Ishikawa (cell line): ENCODE measurements around the gene ZNF319.
A peak's percentile ranks its signal among the peaks of the same experiment; 100 is the strongest.

Experiments used
- CEBPB ChIP-seq: IDR thresholded peaks from 2 replicates; pipeline ENCODE4 v1.6.1; 2012
- CREB1 ChIP-seq: IDR thresholded peaks from 2 replicates; pipeline ENCODE4 v1.6.1; 2012; ENCODE audit warnings: low read depth
- EGR1 ChIP-seq: IDR thresholded peaks from 2 replicates; pipeline ENCODE4 v1.6.1; 2012
- EP300 ChIP-seq: IDR thresholded peaks from 2 replicates; pipeline ENCODE4 v1.6.1; 2012; ENCODE audit warnings: borderline replicate concordance
- FOXM1 ChIP-seq: IDR thresholded peaks from 2 replicates; pipeline ENCODE4 v1.6.1; 2012; ENCODE audit warnings: low read depth, borderline replicate concordance
- NFIC ChIP-seq: IDR thresholded peaks from 2 replicates; pipeline ENCODE4 v1.6.1; 2012
- RAD21 ChIP-seq: IDR thresholded peaks from 2 replicates; pipeline ENCODE4 v1.6.1; 2012; ENCODE audit warnings: low read depth
- REST ChIP-seq: IDR thresholded peaks from 2 replicates; pipeline ENCODE4 v1.6.1; 2012; ENCODE audit warnings: low read depth, mild to moderate bottlenecking
- TAF1 ChIP-seq: IDR thresholded peaks from 2 replicates; pipeline ENCODE4 v1.6.1; 2012; ENCODE audit warnings: low read depth, mild to moderate bottlenecking
- TCF12 ChIP-seq: IDR thresholded peaks from 2 replicates; pipeline ENCODE4 v1.6.1; 2012; ENCODE audit warnings: low read depth
- TEAD4 ChIP-seq: IDR thresholded peaks from 2 replicates; pipeline ENCODE4 v1.6.1; 2012
- YY1 ChIP-seq: IDR thresholded peaks from 2 replicates; pipeline ENCODE4 v1.6.1; 2012; ENCODE audit warnings: low read depth
- ZBTB7A ChIP-seq: IDR thresholded peaks from 2 replicates; pipeline ENCODE4 v1.6.1; 2012; ENCODE audit warnings: low read depth
- TF ChIP-seq, protein P1 (sequence below): IDR thresholded peaks from 2 replicates; pipeline ENCODE4 v1.6.1; 2012
- TF ChIP-seq, protein P2 (sequence below): IDR thresholded peaks from 2 replicates; pipeline ENCODE4 v1.6.1; 2012

The ZNF319 gene

GRCh38 chr16:57997528-57998265 is 2.8 kb downstream of the ZNF319 start:
- TF ChIP-seq YY1, result no peak
- no peak for TF ChIP-seq CREB1
- no peak for TF ChIP-seq ZBTB7A

DNA sequence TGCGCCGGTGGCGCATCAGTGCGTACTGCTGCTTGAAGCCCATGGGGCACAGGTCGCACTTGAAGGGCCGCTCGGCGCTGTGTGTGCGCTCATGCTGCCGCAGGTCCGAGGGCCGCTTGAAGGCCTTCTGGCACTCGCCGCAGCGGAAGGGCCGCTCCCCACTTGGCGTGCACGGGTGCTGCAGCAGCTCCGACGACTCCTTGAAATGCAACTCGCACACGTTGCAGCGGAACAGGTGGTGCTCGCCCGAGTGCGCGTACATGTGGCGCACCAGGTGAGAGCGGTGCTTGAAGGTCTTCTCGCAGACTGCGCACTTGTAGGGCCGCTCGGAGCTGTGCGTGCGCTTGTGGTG is 3.3 kb downstream of the ZNF319 start:
- TF ChIP-seq YY1 (no peak), NFIC (no peak), EP300 (no peak), ZBTB7A (no peak), CREB1 (no peak), EGR1 (no peak), TAF1 (no peak), CEBPB (no peak), FOXM1 (no peak), REST (no peak), RAD21 (no peak), TCF12 (no peak), TEAD4 (no peak)
- TF ChIP-seq, protein P1, sequence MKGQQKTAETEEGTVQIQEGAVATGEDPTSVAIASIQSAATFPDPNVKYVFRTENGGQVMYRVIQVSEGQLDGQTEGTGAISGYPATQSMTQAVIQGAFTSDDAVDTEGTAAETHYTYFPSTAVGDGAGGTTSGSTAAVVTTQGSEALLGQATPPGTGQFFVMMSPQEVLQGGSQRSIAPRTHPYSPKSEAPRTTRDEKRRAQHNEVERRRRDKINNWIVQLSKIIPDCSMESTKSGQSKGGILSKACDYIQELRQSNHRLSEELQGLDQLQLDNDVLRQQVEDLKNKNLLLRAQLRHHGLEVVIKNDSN, result no peak
- TF ChIP-seq, protein P2, sequence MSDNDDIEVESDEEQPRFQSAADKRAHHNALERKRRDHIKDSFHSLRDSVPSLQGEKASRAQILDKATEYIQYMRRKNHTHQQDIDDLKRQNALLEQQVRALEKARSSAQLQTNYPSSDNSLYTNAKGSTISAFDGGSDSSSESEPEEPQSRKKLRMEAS, result no peak

DNA sequence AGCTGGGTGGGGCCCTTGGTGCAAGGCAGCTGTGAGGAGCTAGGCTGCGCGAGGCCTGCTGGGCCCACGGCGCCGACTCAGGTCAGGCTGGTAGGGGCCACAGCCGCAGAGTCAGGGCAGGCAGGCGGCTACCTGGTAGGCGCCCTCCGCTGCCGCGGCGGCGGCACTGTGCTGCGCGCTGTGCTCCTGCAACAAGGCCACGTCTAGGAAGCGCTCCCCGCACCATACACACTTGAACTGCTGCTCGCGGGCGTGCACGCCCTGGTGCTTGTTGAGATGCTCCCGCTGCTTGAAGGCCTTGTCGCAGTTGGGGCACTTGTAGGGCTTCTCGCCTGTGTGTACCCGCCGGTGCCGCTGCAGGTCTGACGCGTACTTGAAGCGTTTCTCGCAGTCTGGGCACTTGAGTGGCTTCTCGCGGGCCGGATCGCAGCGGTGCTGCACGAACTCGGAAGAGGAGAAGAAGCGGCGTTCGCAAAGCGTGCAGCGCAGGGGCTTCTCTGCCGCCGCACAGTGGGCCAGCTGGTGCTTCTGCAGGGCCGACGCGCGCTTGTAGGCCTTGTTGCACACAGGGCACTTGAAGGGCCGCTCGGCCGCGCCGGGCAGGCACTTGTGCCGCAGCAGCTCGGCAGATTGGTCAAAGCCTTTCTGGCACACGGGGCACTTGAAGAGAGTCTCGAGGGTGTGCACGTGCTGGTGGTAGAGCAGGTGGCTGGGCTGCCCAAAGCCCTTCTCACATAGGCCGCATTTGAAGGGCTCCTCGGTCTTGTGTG is 3.9 kb downstream of the ZNF319 start:
- TF ChIP-seq TAF1 (no peak), EP300 (no peak), CREB1 (no peak), CEBPB (no peak)

DNA sequence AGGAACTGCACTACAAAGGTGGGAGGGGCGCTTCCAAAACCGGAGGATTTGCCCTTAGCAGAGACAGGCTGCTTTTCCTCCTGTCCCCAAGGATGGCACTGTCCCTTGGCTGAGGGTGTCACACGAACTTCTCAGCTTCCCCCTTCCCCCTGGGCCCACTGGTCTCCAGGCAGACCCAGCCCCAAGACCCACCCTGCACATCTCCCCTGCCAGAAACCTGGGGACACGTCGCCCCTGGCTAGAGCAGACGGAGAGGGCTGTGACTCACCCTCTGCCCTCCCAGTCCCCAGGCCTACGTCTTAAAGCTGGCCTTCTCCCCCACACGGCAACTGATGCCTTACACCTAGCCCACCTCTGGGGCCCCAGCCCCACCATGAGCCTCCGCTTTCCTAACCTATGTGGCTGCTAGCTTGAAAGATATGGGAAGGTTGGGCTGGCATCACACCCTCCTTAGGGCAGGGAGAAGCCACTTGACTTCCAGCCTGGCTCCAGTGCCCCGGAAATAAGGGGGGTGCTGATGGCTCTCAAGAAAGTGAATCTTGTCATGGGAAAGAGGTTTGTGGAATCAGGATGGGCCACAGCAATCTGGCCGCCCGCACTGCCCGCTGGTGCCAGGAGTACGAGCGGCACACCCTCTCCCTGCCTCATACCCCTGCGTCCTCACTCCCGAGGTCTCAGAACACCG is 4.6 kb downstream of the ZNF319 start:
- TF ChIP-seq NFIC (no peak), CEBPB (no peak), RAD21 (no peak), TCF12 (no peak), TAF1 (no peak)

DNA sequence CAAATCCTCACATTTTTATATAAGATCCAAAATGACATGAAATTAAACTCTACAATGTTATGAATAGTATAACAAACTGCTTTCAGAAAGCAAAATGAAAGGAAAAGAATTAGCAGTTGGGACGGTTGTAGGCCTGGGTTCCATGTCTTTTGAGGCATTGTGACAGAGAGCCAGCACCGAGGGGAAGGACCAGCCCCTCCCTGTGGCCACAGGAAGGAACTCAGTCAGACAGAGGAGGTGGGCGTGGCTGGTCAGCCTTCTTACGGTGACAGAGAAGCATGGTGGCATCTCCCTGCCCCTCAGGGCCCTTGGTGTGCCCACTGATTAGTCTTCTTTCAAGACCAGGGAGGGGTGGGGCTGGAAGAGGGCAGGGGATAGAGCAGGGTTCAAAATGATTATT is 5.7 kb downstream of the ZNF319 start:
- TF ChIP-seq RAD21, result peak; percentile 65
- no peak for TF ChIP-seq ZBTB7A
- no peak for TF ChIP-seq NFIC
- TF ChIP-seq, protein P1, result no peak

DNA sequence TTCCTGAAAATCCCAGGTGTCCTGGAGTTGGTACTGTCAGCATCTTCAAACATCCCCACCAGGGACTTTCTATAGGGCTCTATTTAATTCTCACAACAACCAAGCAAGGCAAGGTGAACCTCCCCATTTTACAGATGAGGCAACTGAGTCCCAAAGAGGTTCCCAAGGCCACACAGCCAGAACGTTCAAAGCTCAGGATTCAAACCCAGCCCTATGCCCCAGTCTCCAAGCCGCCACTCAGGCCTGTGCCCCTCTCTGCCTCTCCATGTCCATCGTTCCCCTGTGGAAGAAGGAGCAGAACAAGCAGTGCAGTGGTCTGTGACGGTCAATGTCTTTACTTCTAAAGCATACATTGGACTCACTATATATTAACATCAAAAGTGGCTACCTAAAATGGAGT is 6.1 kb downstream of the ZNF319 start:
- TF ChIP-seq REST (no peak), CREB1 (no peak), TEAD4 (no peak), FOXM1 (no peak)
- TF ChIP-seq, protein P1, result no peak

- TF ChIP-seq YY1, result no peak
- no peak for TF ChIP-seq TCF12
- TF ChIP-seq CEBPB, result no peak
- no peak for TF ChIP-seq REST
- TF ChIP-seq, protein P2, result no peak
These were observed 6.6 kb downstream of the ZNF319 start for GRCh38 chr16:57993897-57994296.
